Transverse colon (tissue), 4 donors: ENCODE results near the gene INSYN2B.

ENCODE experiments used
- CTCF ChIP-seq, 5 experiments: fragments of 200-600 bp in 3 of 5; fragments of 450-650 bp in 2 of 5; sonication (generic) in 3 of 5; IDR thresholded peaks; 1 replicate in 2 of 5; 2 replicates in 3 of 5; pipeline ENCODE4 v1.5.1; 2016 to 2017; ENCODE audit warnings: antibody characterized with exemption in 5 of 5, inconsistent platforms in 3 of 5, mild to moderate bottlenecking in 2 of 5, moderate library complexity in 1 of 5
- EP300 ChIP-seq: sonication (generic); formaldehyde crosslinking; IDR thresholded peaks from one replicate; pipeline ENCODE4 v1.6.1; 2017; ENCODE audit warnings: antibody characterized with exemption, low read depth
- POLR2A ChIP-seq: fragments of 450-650 bp; IDR thresholded peaks from one replicate; pipeline ENCODE4 v1.6.1; 2016; ENCODE audit warnings: antibody characterized with exemption, mild to moderate bottlenecking, moderate library complexity
- POLR2AphosphoS5 ChIP-seq, 3 donors: sonication (generic); formaldehyde crosslinking; IDR thresholded peaks; one replicate each; pipeline ENCODE4 v1.6.1; 2016; ENCODE audit warnings: antibody characterized with exemption in 3 of 3

GRCh38 chr5:169904059-169904458 is 76.2 kb downstream of the INSYN2B start:
- no peak for TF ChIP-seq POLR2A
- TF ChIP-seq CTCF (IDR thresholded peaks at IDR 0.05), result no peak
- no peak for TF ChIP-seq EP300
- TF ChIP-seq POLR2AphosphoS5 (IDR thresholded peaks at IDR 0.05), result no peak
